ENCODE data around the gene POU2F3.

- TF ChIP-seq, protein P1, sequence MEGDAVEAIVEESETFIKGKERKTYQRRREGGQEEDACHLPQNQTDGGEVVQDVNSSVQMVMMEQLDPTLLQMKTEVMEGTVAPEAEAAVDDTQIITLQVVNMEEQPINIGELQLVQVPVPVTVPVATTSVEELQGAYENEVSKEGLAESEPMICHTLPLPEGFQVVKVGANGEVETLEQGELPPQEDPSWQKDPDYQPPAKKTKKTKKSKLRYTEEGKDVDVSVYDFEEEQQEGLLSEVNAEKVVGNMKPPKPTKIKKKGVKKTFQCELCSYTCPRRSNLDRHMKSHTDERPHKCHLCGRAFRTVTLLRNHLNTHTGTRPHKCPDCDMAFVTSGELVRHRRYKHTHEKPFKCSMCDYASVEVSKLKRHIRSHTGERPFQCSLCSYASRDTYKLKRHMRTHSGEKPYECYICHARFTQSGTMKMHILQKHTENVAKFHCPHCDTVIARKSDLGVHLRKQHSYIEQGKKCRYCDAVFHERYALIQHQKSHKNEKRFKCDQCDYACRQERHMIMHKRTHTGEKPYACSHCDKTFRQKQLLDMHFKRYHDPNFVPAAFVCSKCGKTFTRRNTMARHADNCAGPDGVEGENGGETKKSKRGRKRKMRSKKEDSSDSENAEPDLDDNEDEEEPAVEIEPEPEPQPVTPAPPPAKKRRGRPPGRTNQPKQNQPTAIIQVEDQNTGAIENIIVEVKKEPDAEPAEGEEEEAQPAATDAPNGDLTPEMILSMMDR (IDR thresholded peaks at IDR 0.05; ENCODE audit: low read depth, low read length) = no peak
- TF ChIP-seq POLR2A (IDR thresholded peaks at IDR 0.05; ENCODE audit: extremely low read depth, insufficient read length) (no peak), MAX (IDR thresholded peaks at IDR 0.05; ENCODE audit: low read depth, low read length) (no peak)
These were observed 45.8 kb upstream of the POU2F3 start for GRCh38 chr11:120194166-120194565.

All from NB4 (cell line).